ENCODE data around the gene PRODH. TPM values are rescaled to one million over a fixed set of nuclear protein-coding genes. Genes with fewer than 3 reads are reported as not detected.

Gene PRODH
- total RNA-seq, 4 donors from 2014 or later: 1.0 to 3.7 (median 2.6) TPM; not detected in 1

GRCh38 chr22:18933914-18934313 is 2.2 kb downstream of the PRODH start:
- DNase-seq: no peak
- Histone ChIP-seq H3K27me3 (no peaks in the 10 kb centered on the region), H3K27ac (no peak overlapping the region), H3K36me3 (no peaks in the 10 kb centered on the region), H3K4me3 (no peak overlapping the region), H3K4me1 (no peaks in the 10 kb centered on the region), H3K9me3 (no peaks in the 10 kb centered on the region)
- intact Hi-C loops (cut with DNase I; ENCODE audit: low total_unique reads): no loop called here
- no peak for TF ChIP-seq CTCF (IDR thresholded peaks at IDR 0.05)
- no peak for TF ChIP-seq POLR2A (IDR thresholded peaks at IDR 0.05)

- TF ChIP-seq CTCF (IDR thresholded peaks at IDR 0.05) (no peak), POLR2A (IDR thresholded peaks at IDR 0.05) (no peak)
- Histone ChIP-seq H3K36me3 (no peaks in the 10 kb centered on the region), H3K9me3 (no peaks in the 10 kb centered on the region), H3K27ac (no peak overlapping the region), H3K27me3 (no peaks in the 10 kb centered on the region), H3K4me1 (no peaks in the 10 kb centered on the region), H3K4me3 (no peak overlapping the region)
- no peak for DNase-seq
- intact Hi-C loops (cut with DNase I; ENCODE audit: low total_unique reads): no loop called here
These were observed 4.0 kb downstream of the PRODH start for GRCh38 chr22:18931905-18932652.

GRCh38 chr22:18929459-18929858 is 6.6 kb downstream of the PRODH start:
- intact Hi-C loops (cut with DNase I; ENCODE audit: low total_unique reads): no loop called here
- H3K27me3 ChIP-seq: no peaks in the 10 kb centered on the region

GRCh38 chr22:18927573-18927972 is 8.5 kb downstream of the PRODH start:
- Histone ChIP-seq H3K36me3 (no peaks in the 10 kb centered on the region), H3K27me3 (no peaks in the 10 kb centered on the region)

More at GRCh38 chr22:18929459-18929858, 6.6 kb downstream of the PRODH start:
- H3K27ac ChIP-seq: no peak overlapping the region
- no peak for DNase-seq
- no peaks in the 10 kb centered on the region for H3K4me1 ChIP-seq
- no peaks in the 10 kb centered on the region for H3K36me3 ChIP-seq
- no peak overlapping the region for H3K4me3 ChIP-seq
- H3K9me3 ChIP-seq: no peaks in the 10 kb centered on the region
- no peak for TF ChIP-seq CTCF (IDR thresholded peaks at IDR 0.05)
- TF ChIP-seq POLR2A (IDR thresholded peaks at IDR 0.05): no peak

More at GRCh38 chr22:18927573-18927972, 8.5 kb downstream of the PRODH start:
- no peak for TF ChIP-seq POLR2A (IDR thresholded peaks at IDR 0.05)
- no peak for TF ChIP-seq CTCF (IDR thresholded peaks at IDR 0.05)
- Histone ChIP-seq H3K27ac (no peak overlapping the region), H3K4me3 (no peak overlapping the region), H3K4me1 (no peaks in the 10 kb centered on the region), H3K9me3 (no peaks in the 10 kb centered on the region)
- intact Hi-C loops (cut with DNase I; ENCODE audit: low total_unique reads): no loop called here
- no peak for DNase-seq

All from uterus (tissue), 4 donors.